IMR-90 (cell line): Measurements from ENCODE around the gene AKR1A1. TPM values are rescaled to one million over a fixed set of nuclear protein-coding genes. Genes with fewer than 3 reads are reported as not detected.
A peak's percentile ranks its signal among the peaks of the same experiment; 100 is the strongest.

Source experiments
- ATAC-seq: fragments of 200-7000 bp; cut with Tn5 transposase; 2 replicates; pipeline ENCODE4 v1.9.1; 2020; ENCODE audit warnings: low read depth, mild to moderate bottlenecking, moderate library complexity
- BruUV-seq: library from RNA; stranded (reverse); fragments of 400-500 nt; replicated peaks from 2 replicates; lab custom pipeline; 2021; lab: Mats Ljungman, UMichigan
- CTCF ChIA-PET: fragments of 300-600 bp; formaldehyde crosslinking; extraction: SDS; loops from one replicate; lab custom pipeline; 2021; ENCODE audit warnings: antibody characterized with exemption; lab: Yijun Ruan, JAX
- POLR2A ChIA-PET: fragments of 300-600 bp; sonication (Branson Sonifier 250); formaldehyde crosslinking; loops from one replicate; lab custom pipeline; 2022; ENCODE audit warnings: antibody characterized with exemption; ENCODE audit not compliant: unreplicated experiment; lab: Charles Lee
- DNase-seq: peaks from one replicate; pipeline ENCODE4 v3.0.0; 2013
- H2AFZ ChIP-seq: replicated peaks from 2 replicates; pipeline ENCODE3; 2013; ENCODE audit warnings: low read length, mild to moderate bottlenecking; ENCODE audit not compliant: poor library complexity
- H2AK5ac ChIP-seq: 2 replicates; pipeline ENCODE4 v1.6.1; 2013; ENCODE audit warnings: low read depth, low read length, inconsistent platforms
- H2AK9ac ChIP-seq: replicated peaks from 2 replicates; pipeline ENCODE3; 2013; ENCODE audit warnings: mild to moderate bottlenecking, low read depth, low read length, moderate library complexity; ENCODE audit not compliant: poor library complexity
- H2BK120ac ChIP-seq: 2 replicates; pipeline ENCODE4 v1.6.1; 2013; ENCODE audit warnings: low read depth, low read length, inconsistent platforms
- H2BK15ac ChIP-seq: 3 replicates; pipeline ENCODE4 v1.6.1; 2013; ENCODE audit warnings: low read depth, low read length, inconsistent platforms
- H2BK20ac ChIP-seq: 2 replicates; pipeline ENCODE4 v1.6.1; 2013; ENCODE audit warnings: low read depth, mild to moderate bottlenecking, inconsistent platforms, low read length, moderate library complexity
- H2BK5ac ChIP-seq: 2 replicates; pipeline ENCODE4 v1.6.1; 2013; ENCODE audit warnings: mild to moderate bottlenecking, low read depth, low read length, inconsistent platforms; ENCODE audit not compliant: poor library complexity, severe bottlenecking
- H3K14ac ChIP-seq: replicated peaks from 2 replicates; pipeline ENCODE4 v1.6.1; 2013; ENCODE audit warnings: low read depth, low read length, inconsistent platforms
- H3K18ac ChIP-seq: 2 replicates; pipeline ENCODE4 v1.6.1; 2013; ENCODE audit warnings: low read depth, low read length, control low read depth
- H3K23ac ChIP-seq: 2 replicates; pipeline ENCODE4 v1.6.1; 2013; ENCODE audit warnings: low read depth, low read length, inconsistent platforms
- H3K27ac ChIP-seq: 2 replicates; pipeline ENCODE4 v1.5.1; 2013; ENCODE audit warnings: mild to moderate bottlenecking, control low read depth, low read length; ENCODE audit not compliant: insufficient read depth
- H3K27me3 ChIP-seq: 2 replicates; pipeline ENCODE4 v1.6.1; 2013; ENCODE audit warnings: low read length; ENCODE audit not compliant: control insufficient read depth, insufficient read depth
- H3K36me3 ChIP-seq: 2 replicates; pipeline ENCODE4 v1.6.1; 2013; ENCODE audit warnings: low read length, mixed read lengths; ENCODE audit not compliant: control insufficient read depth, insufficient read depth
- H3K4ac ChIP-seq: 2 replicates; pipeline ENCODE4 v1.6.1; 2013; ENCODE audit warnings: low read depth, low read length, inconsistent platforms
- H3K4me1 ChIP-seq: 2 replicates; pipeline ENCODE4 v1.6.1; 2013; ENCODE audit warnings: low read length, mixed read lengths; ENCODE audit not compliant: control insufficient read depth, insufficient read depth
- H3K4me2 ChIP-seq: 2 replicates; pipeline ENCODE4 v1.6.1; 2013; ENCODE audit warnings: low read depth, mild to moderate bottlenecking, control low read depth, low read length, moderate library complexity
- H3K4me3 ChIP-seq: 2 replicates; pipeline ENCODE4 v1.5.1; 2013; ENCODE audit warnings: low read depth, mild to moderate bottlenecking, control low read depth, low read length, moderate library complexity; ENCODE audit not compliant: insufficient read depth
- H3K56ac ChIP-seq: 2 replicates; pipeline ENCODE4 v1.6.1; 2013; ENCODE audit warnings: low read length, inconsistent platforms; ENCODE audit not compliant: insufficient read depth; ENCODE audit errors: extremely low read depth
- H3K79me1 ChIP-seq, 2 experiments: 2 replicates each; pipeline ENCODE4 v1.6.1; 2013; ENCODE audit warnings: low read length in 2 of 2, inconsistent platforms in 1 of 2, low read depth in 1 of 2
- H3K9ac ChIP-seq: 2 replicates; pipeline ENCODE4 v1.6.1; 2013; ENCODE audit warnings: low read depth, low read length, control low read depth
- H3K9me1 ChIP-seq: 2 replicates; pipeline ENCODE4 v1.6.1; 2013; ENCODE audit warnings: low read length, inconsistent platforms; ENCODE audit not compliant: insufficient read depth
- H3K9me3 ChIP-seq: 2 replicates; pipeline ENCODE4 v1.6.1; 2013; ENCODE audit warnings: low read length; ENCODE audit not compliant: control insufficient read depth, insufficient read depth
- H4K20me1 ChIP-seq: 2 replicates; pipeline ENCODE4 v1.6.1; 2013; ENCODE audit warnings: low read length, inconsistent platforms; ENCODE audit not compliant: insufficient read depth
- H4K5ac ChIP-seq: 2 replicates; pipeline ENCODE4 v1.6.1; 2013; ENCODE audit warnings: mild to moderate bottlenecking, low read depth, low read length, control low read depth
- H4K8ac ChIP-seq, 2 experiments: 2 replicates each; pipeline ENCODE4 v1.6.1; 2013; ENCODE audit warnings: low read depth in 2 of 2, low read length in 2 of 2, control low read depth in 1 of 2, inconsistent platforms in 1 of 2
- H4K91ac ChIP-seq: 2 replicates; pipeline ENCODE4 v1.6.1; 2013; ENCODE audit warnings: low read depth, low read length, inconsistent platforms; ENCODE audit not compliant: insufficient read depth
- CEBPB ChIP-seq: IDR thresholded peaks from 2 replicates; pipeline ENCODE4 v1.6.1; 2012; ENCODE audit warnings: low read depth, low read length, improper control_type of control experiment
- FOS ChIP-seq: fragments of 150-350 bp; IDR thresholded peaks from 2 replicates; pipeline ENCODE4 v1.6.1; 2016; ENCODE audit warnings: low read depth, low read length
- MAFK ChIP-seq: IDR thresholded peaks from 2 replicates; pipeline ENCODE4 v1.6.1; 2012; ENCODE audit warnings: low read depth, low read length, improper control_type of control experiment
- MXI1 ChIP-seq: IDR thresholded peaks from 2 replicates; pipeline ENCODE4 v1.6.1; 2012; ENCODE audit warnings: low read depth, mild to moderate bottlenecking, low read length, moderate library complexity, borderline replicate concordance
- NFE2L2 ChIP-seq: fragments of 150-350 bp; IDR thresholded peaks from 2 replicates; pipeline ENCODE4 v1.6.1; 2016; ENCODE audit warnings: low read depth, mild to moderate bottlenecking, low read length
- RCOR1 ChIP-seq: IDR thresholded peaks from 2 replicates; pipeline ENCODE4 v1.6.1; 2012; ENCODE audit warnings: mild to moderate bottlenecking, low read length, improper control_type of control experiment; ENCODE audit not compliant: insufficient replicate concordance
- WGBS, 2 experiments: methylation state at CpG; one replicate each; pipeline versions ENCODE4 v1.1.5 to v1.1.7; 2013; ENCODE audit warnings: missing lambda C conversion rate in 2 of 2; ENCODE audit not compliant: insufficient read length in 1 of 2; ENCODE audit errors: extremely low coverage in 2 of 2; 5-methylcytosine and 5-hydroxymethylcytosine counted together
- dilution Hi-C: fragments of 300-500 bp; cut with HindIII; formaldehyde crosslinking; loops from one replicate; pipeline ENCODE4 v1.14.3; 2018; ENCODE audit warnings: low sequenced_read_pairs; ENCODE audit not compliant: unreplicated experiment
- in situ Hi-C: fragments of 300-500 bp; cut with MboI; formaldehyde crosslinking; loops from 3 replicates; pipeline ENCODE4 v1.14.3; 2019; ENCODE audit warnings: low sequenced_read_pairs, inconsistent platforms, mixed read lengths
- intact Hi-C: fragments of 100-400 bp; cut with micrococcal nuclease; formaldehyde crosslinking; loops from 2 replicates; pipeline ENCODE4 v1.10.0; 2022
- polyA plus RNA-seq, 3 experiments: library from polyadenylated mRNA; depleted of rRNA; stranded (reverse); fragments of >200 nt; gene quantifications; 2 replicates each; pipeline ENCODE4 v1.2.3, GENCODE V29; 2012; ENCODE audit warnings: low replicate concordance in 1 of 3
- total RNA-seq: library from RNA; depleted of rRNA; stranded (reverse); fragments of >200 nt; gene quantifications from 2 replicates; pipeline ENCODE4 v1.2.3, GENCODE V29; 2012
- TF ChIP-seq, protein P1 (sequence below): conservative IDR thresholded peaks from 2 replicates; pipeline ENCODE4 v1.5.1; 2012; ENCODE audit warnings: mild to moderate bottlenecking, low read depth, low read length, improper control_type of control experiment

Gene AKR1A1
- total and polyA plus RNA-seq, 2 of the 4 experiments (the other 2 are of a cell fraction) = 141 to 151 TPM

DNA sequence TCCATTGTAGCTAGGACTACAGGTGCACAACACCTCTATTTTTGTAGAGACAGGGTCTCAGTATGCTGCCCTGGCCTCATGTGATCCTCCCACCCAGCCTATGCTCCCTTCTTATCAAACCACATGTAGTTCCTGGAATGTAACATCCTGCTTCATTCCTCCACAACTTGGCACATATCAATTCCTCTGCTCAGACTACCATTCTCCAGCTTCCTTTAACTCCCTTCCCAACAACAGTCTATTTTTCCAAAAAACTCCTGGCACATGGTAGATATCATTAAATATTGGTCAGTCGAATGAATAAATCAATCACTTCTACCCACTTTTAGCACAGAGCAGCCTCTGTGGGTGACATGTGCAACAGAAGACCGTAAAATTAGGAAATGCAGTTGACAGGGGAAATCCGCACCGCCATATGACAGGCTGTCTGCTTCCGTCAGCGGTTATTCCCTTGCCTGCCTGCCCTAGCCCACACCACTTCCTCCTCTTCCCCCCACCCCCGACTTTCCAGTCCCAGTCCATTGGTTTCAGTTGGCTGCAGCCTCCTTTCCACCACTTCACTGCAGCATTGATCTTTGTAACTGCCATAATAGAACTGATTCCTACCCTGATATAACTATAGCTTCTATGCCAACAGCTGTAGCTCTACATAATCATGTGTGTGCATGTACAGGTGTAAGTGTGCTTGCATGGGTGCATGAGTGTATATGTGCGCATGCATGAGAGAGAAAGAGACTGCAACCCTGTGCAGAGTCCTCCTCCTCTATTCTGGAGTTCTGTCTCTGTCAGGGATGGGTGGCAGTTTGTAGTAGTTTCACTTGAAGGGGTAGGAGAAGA is 6.8 kb upstream of the AKR1A1 start:
- H2BK5ac ChIP-seq = no peak overlapping the region
- H3K4me1 ChIP-seq = no peaks in the 10 kb centered on the region
- H4K8ac ChIP-seq = no peak overlapping the region
- no peak overlapping the region for H4K91ac ChIP-seq
- POLR2A ChIA-PET = interaction anchor here (1.0 kb wide), 1 partner anchor 22 kb away, joined by 5 read pairs; the partner anchor contains the start of gene PRDX1
- dilution Hi-C loops = no loop called here
- H4K5ac ChIP-seq = no peak overlapping the region
- no peaks in the 10 kb centered on the region for H4K20me1 ChIP-seq
- no peak overlapping the region for H3K4me3 ChIP-seq
- no peak overlapping the region for H3K9ac ChIP-seq
- no peak overlapping the region for H3K27ac ChIP-seq
- in situ Hi-C loops = no loop called here
- no peaks in the 10 kb centered on the region for H3K79me1 ChIP-seq
- intact Hi-C loops = no loop called here
- DNase-seq (no peak), ATAC-seq (no peak)
- peak overlapping the region; percentile 42; the same call in 1 of the 2 replicates for H3K23ac ChIP-seq
- no peak overlapping the region for H3K4me2 ChIP-seq
- H2AK9ac ChIP-seq = peak overlapping the region; percentile 15
- H2BK20ac ChIP-seq = peak overlapping the region; percentile 29; the same call in 1 of the 2 replicates
- H3K9me1 ChIP-seq = no peaks in the 10 kb centered on the region
- no peak overlapping the region for H3K18ac ChIP-seq
- TF ChIP-seq FOS (no peak), RCOR1 (no peak), NFE2L2 (no peak), CEBPB (no peak), MAFK (no peak), MXI1 (no peak)
- TF ChIP-seq, protein P1, sequence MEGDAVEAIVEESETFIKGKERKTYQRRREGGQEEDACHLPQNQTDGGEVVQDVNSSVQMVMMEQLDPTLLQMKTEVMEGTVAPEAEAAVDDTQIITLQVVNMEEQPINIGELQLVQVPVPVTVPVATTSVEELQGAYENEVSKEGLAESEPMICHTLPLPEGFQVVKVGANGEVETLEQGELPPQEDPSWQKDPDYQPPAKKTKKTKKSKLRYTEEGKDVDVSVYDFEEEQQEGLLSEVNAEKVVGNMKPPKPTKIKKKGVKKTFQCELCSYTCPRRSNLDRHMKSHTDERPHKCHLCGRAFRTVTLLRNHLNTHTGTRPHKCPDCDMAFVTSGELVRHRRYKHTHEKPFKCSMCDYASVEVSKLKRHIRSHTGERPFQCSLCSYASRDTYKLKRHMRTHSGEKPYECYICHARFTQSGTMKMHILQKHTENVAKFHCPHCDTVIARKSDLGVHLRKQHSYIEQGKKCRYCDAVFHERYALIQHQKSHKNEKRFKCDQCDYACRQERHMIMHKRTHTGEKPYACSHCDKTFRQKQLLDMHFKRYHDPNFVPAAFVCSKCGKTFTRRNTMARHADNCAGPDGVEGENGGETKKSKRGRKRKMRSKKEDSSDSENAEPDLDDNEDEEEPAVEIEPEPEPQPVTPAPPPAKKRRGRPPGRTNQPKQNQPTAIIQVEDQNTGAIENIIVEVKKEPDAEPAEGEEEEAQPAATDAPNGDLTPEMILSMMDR = no peak
- peaks cover 2% of the 10 kb centered on the region; the same call in 1 of the 2 replicates for H3K27me3 ChIP-seq
- H3K4ac ChIP-seq = no peak overlapping the region
- no peak overlapping the region for H2AK5ac ChIP-seq
- CTCF ChIA-PET = interaction anchor here (0.6 kb wide), 1 partner anchor 12 kb away, joined by 5 read pairs; no protein-coding TSS in a partner anchor
- no peak overlapping the region for H2BK120ac ChIP-seq
- peak overlapping the region; percentile 49 for H2AFZ ChIP-seq
- WGBS, 2 experiments = 28% methylated on average over 6 of the region's 8 CpGs; no CpG with 5 or more reads in 1 of the 2 experiments
- no TSS peak for BruUV-seq
- no peak overlapping the region for H3K14ac ChIP-seq
- H3K9me3 ChIP-seq = no peaks in the 10 kb centered on the region
- no peak overlapping the region for H3K56ac ChIP-seq
- no peak overlapping the region for H2BK15ac ChIP-seq
- H3K36me3 ChIP-seq = no peaks in the 10 kb centered on the region
